ENCODE data around the gene PSMD14.
"Not testable (repeated sequence)": the region's sequence is repeated elsewhere in the genome, so short reads cannot be mapped to it uniquely, and the experiment has no call there.

The PSMD14 gene

GRCh38 chr2:161308178-161308955, at the start of gene PSMD14:
Gene PSMD14 (plus strand): TSS chr2:161308425. CDS start chr2:161318826, 10,401 bp downstream.
- DNase-seq: peak; percentile 95

- DNase-seq: no peak
Measured at GRCh38 chr2:161265874-161266273, 42.4 kb upstream of the PSMD14 start.

GRCh38 chr2:161269111-161269510, 39.1 kb upstream of the PSMD14 start:
- no peak for DNase-seq

- peak; percentile 52 for DNase-seq
Measured at GRCh38 chr2:161273038-161273760, 35.0 kb upstream of the PSMD14 start.

- DNase-seq: peak; percentile 3
Measured at GRCh38 chr2:161278564-161279229, 29.5 kb upstream of the PSMD14 start.

- not testable (repeated sequence) for DNase-seq
Measured at GRCh38 chr2:161279230-161279815, 28.9 kb upstream of the PSMD14 start.

GRCh38 chr2:161280906-161281323, 27.3 kb upstream of the PSMD14 start:
- DNase-seq: peak; percentile 12

GRCh38 chr2:161281615-161282310, 26.5 kb upstream of the PSMD14 start:
- DNase-seq: not testable (repeated sequence)

- not testable (repeated sequence) for DNase-seq
Measured at GRCh38 chr2:161282311-161282644, 25.9 kb upstream of the PSMD14 start.

- no peak for DNase-seq
Measured at GRCh38 chr2:161283926-161284325, 24.3 kb upstream of the PSMD14 start.

- DNase-seq: no peak
Measured at GRCh38 chr2:161303535-161304050, 4.6 kb upstream of the PSMD14 start.

- no peak for DNase-seq
Measured at GRCh38 chr2:161306919-161307318, 1.3 kb upstream of the PSMD14 start.

GRCh38 chr2:161307676-161308075, 549 bp upstream of the PSMD14 start:
- no peak for DNase-seq

- DNase-seq: peak; percentile 6
Measured at GRCh38 chr2:161312996-161313395, 4.8 kb downstream of the PSMD14 start.

- no peak for DNase-seq
Measured at GRCh38 chr2:161315380-161315779, 7.2 kb downstream of the PSMD14 start.

- DNase-seq: no peak
Measured at GRCh38 chr2:161316701-161317100, 8.5 kb downstream of the PSMD14 start.

GRCh38 chr2:161321944-161322648, 13.9 kb downstream of the PSMD14 start:
- DNase-seq: no peak

GRCh38 chr2:161324876-161325275, 16.7 kb downstream of the PSMD14 start:
- DNase-seq: no peak

- DNase-seq: no peak
Measured at GRCh38 chr2:161327582-161327981, 19.4 kb downstream of the PSMD14 start.

- DNase-seq: no peak
Measured at GRCh38 chr2:161332371-161332967, 24.2 kb downstream of the PSMD14 start.

- DNase-seq: no peak
Measured at GRCh38 chr2:161335626-161336025, 27.4 kb downstream of the PSMD14 start.

Measured in fibroblast of skin of right quadriceps (primary cell).